Activated T-cell treated with anti-CD3 and anti-CD28 coated beads, Interleukin-2, amount 50 U/mL, for 1 hour (primary cell): ENCODE measurements around the gene HPN.
"Not testable (repeated sequence)": the region's sequence is repeated elsewhere in the genome, so short reads cannot be mapped to it uniquely, and the experiment has no call there.

Source experiments
- DNase-seq: peaks from one replicate; pipeline ENCODE4 v3.0.0-alpha.2; 2020

HPN gene

DNA sequence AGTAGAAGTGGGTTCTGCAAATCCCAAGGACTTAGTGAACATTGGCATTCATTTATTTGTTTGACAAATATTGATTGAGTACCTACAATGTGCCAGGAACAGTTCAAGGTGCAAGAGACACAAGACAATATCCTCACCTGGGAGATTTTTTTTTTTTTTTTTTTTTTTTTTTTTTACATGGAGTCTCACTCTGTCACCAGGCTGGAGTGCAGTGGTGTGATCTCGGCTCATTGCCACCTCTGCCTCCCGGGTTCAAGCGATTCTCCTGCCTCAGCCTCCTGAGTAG lies 13.0 kb upstream of the HPN start:
- not testable (repeated sequence) for DNase-seq

DNA sequence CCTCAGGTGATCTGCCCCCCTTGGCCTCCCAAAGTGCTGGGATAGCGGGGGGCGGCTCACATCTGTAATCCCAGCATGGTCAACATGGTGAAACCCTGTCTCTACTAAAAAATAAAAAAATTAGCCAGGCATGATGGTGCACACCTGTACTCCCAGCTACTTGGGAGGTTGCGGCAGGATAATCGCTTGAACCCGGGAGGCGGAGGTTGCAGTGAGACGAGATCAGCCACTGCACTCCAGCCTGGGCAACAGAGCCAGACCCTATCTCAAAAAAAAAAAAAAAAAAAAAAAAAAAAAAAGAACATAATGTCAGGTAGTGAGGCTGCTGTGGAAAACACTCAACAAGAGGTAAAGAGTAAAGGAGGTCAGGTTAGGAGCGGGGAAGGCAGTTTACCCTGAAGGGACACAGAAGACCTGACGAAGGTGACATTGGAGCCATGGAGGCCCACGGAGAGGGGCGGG lies 12.2 kb upstream of the HPN start:
- DNase-seq = not testable (repeated sequence)

DNA sequence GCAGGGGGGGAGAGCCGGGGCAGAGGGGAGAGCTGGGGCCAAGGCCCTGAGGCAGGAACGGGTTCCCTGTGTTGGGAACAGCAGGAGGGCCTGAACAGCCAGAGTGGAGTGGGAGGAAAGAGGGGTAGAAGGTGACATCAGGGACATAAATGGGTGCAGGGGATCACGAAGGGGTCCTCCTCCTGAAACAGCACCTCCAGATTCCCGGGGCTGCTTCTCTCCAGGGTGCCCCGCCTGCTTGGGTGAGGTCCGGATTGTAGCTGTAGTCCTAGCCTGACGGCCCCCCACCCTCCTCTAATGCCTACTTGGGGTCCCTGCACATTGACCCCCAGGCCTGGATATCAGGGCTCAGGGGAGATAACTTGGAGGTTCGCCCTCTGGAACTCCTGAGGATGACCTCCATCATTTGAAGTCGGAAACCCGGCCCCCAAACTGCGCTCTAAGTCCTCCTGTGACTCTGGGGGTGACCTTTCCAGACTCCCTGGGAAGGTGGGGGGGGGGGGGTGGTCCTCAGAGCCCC lies 11.7 kb upstream of the HPN start:
- DNase-seq = no peak

DNA sequence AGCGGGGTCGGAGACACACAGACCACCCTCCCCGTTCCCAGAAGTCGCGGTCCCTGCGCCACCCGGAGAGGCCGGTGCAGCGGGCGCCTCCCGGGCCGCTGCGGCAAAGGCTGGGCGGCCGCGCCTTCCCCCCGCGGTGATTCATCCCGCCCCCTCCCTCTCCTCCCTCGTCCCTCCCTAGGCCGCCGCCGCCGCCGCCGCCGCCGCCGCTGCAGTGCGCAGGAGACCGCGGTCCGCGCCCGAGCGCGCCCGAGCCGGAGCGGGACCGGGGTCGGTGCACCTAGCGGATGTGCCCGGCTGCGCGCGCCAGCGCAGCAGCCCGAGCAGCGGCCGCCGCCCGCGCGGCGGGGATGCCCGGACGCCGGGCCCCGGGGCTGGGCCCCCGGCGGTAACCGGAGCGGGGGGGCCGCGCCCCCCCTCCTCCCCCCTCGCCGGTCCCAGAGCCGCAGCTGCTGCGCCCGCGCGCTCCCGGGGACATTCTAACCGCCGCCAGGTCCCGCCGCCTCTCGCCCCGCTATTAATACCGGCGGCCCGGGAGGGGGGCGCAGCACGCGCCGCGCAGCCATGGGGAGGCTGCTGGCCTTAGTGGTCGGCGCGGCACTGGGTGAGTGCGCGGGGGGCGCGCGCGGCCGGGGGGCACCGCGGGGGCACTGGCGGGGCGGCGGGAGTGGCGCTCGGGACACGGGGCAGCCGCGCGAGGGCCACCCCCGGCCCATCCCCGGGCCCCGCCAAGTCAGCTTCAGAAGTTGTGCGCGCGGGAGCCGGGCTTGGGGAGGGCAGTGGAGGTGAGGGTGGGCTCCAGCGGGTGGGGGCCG lies 11.1 kb upstream of the HPN start, which contains the start of gene SCN1B:
SCN1B (plus strand) TSS at position 214 of the 815 bp plus-strand sequence; CDS start at position 565, 351 bp downstream.
- DNase-seq = peak; percentile 72

DNA sequence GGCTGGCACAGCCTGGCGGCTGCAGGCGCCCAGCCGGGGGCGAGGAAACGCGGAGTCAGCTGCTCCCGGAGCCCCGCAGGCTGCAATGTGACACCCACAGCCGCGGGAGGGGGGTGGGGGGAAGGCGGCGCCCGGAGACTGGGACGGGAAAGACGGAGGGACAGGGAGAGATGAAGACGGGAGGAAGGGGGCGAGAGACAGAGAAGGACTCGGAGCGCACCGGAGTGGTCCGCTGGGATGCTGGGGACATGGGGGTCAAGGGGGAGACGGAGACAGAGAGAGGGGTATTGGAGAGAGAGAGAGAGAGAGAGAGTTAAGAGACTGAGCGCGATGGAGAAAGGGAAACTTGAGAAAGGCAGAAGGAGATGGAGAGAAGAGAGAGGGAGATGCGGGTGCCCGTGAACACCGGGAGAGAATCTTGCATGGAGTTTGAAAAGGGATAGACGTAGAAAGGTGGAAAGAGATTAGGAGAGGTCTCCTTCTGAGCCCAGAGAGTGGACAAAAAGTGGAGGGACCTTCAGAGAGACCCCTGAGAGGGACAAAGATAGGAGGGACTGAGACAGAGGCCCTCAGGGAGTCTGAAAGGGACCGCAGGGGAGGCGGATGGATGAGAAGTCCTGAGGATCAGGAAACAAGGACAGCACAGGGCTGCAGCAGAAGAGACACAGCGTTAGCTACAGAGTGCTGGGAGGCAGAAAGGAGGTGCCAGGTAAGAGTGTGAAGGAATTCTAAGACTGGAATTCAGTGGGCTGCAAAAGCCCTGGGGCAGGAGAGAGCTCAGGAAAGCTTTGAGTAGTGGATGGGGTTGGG lies 10.2 kb upstream of the HPN start:
- DNase-seq = no peak

DNA sequence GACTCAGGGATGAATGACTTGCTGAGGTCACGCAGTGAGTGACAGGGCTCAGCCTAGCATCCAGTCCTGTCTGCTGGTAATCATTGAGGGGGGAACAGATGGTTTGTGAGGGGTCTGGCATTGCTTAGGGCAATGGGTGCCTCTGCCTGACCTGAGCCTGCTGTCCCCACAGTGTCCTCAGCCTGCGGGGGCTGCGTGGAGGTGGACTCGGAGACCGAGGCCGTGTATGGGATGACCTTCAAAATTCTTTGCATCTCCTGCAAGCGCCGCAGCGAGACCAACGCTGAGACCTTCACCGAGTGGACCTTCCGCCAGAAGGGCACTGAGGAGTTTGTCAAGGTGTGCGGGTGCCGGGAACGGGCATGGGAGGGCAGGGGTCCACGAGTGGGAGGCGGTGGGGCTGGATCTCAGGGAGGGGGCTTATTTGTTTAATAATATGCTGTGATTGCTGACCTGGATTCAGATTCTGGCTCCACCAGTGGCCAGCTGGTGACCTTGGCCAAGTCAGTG lies 9.1 kb upstream of the HPN start:
- DNase-seq = no peak

DNA sequence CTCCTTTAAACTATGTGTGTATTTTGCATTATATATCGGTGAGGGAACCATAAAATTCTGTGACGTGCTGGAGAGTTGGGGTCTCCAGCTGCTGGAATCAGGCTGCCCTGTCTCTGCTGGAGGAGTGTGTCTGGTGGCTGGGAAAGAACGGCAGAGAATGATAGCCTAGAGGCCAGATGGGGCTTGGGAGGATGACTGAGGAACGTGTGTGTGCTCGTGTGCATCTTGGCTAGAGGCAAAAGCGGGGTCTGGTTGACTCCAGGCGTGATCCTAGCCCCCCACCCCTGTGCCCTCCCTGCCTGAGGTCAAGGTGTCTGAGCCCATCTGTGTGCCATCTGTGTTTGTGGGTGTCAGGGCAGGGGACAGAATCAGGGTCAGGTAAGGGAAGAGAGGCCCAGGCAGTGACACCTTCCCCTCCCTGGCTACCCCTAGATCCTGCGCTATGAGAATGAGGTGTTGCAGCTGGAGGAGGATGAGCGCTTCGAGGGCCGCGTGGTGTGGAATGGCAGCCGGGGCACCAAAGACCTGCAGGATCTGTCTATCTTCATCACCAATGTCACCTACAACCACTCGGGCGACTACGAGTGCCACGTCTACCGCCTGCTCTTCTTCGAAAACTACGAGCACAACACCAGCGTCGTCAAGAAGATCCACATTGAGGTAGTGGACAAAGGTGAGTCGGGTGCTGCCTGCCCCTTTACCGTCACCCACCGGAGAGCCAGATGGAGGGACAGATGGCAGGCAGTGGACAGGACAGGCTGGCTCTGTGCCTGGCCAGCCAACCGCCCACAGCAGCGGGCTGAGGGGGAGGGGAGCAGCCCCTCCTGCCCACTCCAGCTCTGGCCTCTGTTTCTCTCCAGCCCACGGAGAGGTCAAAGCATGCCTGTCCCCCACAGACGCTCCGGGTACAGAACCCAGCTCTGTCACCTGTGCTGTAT lies 8.2 kb upstream of the HPN start:
- DNase-seq = no peak

DNA sequence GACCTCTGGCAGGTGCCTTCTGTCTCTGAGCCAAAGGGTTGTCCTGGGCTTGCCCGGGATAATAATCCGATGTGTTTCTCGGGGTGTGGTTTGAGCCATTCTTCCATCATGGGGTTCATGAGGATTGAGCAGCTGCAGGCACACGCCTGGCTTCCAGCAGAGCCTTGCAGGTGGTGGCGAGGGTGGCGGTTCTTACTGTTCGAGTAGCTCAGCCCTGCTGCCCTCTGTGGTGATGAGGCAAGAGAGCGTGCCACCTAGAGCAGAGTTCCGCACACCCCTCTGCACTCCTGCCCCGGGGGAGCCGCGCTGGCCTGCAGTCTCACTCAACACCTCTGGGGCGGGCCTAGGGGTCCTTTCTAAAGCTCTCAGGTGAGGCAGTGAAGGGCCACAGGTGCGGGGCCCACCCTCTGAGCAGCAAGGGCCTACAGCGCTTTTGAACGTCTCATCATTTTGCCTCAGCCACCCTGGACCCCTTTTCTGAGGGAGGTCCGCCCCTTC lies 7.5 kb upstream of the HPN start:
- no peak for DNase-seq

DNA sequence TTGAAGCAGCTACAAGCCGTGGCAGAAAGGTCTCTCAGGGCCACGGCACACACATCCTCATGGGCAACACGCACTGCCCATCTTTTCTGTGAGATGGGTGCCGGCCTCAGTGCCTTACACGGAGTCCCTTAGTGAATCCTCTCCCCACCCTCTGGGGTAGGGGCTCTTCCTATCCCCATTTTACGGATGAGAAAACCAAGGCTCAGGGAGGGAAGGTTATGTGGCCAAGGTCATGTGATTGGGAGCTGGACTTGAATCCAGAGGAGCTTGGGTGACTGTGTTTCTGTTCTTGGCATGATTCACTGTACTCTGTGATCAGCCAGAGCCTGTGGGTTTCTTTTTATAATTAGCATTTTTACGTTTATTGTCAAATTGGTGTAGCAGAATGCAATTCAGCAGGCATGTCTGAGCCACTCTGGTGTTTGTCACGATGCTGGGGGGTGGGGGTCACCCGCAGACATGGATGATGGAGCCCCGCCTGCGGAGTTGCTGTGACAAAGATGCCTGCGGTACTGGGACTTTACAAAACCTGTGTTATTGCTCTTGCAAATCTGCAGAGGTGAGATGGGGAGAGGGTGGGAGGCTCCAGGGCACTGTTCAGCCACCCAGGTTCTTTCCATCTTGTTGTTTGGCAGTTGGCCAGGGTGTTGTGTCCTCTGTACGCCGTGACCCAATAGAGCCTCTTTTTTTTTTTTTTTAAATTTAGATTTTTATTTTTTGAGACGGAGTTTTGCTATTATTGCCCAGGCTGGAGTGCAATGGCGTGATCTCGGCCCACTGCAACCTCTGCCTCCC lies 6.7 kb upstream of the HPN start:
- DNase-seq = no peak

DNA sequence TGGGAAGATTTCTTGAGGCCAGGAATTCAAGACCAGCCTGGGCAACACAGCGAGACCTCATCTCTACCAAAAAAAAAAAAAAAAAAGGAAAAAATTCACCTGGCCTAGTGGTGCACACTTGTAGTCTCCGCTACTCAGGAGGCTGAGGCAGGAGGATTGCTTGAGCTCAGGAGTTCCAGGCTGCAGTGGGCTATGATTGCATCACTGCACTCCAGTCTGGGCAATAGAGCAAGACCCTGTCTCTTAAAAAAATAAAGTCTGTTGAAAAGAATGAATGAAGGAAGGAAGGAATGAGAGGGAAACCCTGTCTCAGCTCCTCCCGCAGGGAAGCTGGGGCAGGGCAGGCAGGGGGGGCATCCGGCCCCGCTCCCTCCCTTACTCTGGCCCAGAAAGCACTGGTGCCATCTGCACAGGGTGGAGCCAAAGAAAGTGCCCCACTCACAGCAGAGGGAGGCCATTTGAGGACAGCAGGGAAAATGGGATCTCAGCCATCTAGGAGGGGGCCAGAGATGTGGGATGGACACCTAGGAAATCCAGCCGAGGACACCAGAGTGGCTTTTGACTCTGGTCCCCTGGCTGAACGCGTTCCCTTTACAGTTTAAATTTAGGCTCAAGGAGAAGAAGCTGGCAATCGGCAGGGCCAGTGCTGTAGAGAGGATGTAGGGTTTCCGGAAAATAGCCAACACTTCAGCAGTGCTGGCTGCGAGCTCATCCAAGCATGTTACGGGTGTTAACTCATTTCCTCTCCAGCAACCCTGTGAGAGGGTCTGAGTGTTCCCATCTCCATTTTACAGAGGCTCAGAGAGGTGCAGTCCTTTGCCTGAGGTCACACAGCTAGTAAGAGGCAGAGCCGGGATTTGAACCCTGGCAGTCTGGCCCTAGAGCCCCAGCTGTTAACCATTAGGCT lies 3.6 kb upstream of the HPN start:
- DNase-seq = no peak

DNA sequence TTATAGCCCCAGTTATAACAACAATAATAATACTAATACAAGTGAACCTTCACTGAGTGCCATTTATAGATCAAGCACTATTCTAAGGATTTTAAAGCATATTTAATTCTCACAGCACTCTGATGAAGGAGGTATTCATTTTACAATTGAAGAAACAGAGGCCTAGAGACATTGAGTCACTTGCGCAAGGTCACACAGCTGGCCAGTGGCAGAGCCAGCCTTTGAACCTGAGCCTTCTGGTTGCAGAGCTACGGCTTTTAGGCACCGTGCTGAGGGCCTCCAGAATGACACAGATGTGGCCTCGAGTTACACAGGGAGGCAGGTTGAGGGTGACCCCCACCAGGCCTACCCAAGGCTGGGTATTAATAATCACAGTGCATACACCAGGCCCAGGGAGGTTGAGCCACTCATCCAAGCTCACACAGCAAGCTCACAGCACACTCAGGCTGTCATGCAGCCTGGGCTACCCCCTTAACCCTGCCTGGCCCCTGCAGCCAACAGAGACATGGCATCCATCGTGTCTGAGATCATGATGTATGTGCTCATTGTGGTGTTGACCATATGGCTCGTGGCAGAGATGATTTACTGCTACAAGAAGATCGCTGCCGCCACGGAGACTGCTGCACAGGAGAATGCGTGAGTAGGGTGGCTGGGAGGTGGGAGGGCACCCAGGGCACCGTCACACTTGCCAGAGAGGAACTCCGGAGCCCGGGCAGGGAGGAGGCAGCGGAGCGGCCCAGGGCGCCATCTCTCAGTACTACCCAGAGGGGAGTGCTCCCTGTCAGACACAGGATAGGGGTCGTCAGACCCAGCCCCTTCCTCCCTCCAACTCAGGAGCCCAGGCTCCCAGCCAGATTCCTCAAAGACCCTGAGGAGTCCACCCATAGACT lies 2.7 kb upstream of the HPN start:
- no peak for DNase-seq

DNA sequence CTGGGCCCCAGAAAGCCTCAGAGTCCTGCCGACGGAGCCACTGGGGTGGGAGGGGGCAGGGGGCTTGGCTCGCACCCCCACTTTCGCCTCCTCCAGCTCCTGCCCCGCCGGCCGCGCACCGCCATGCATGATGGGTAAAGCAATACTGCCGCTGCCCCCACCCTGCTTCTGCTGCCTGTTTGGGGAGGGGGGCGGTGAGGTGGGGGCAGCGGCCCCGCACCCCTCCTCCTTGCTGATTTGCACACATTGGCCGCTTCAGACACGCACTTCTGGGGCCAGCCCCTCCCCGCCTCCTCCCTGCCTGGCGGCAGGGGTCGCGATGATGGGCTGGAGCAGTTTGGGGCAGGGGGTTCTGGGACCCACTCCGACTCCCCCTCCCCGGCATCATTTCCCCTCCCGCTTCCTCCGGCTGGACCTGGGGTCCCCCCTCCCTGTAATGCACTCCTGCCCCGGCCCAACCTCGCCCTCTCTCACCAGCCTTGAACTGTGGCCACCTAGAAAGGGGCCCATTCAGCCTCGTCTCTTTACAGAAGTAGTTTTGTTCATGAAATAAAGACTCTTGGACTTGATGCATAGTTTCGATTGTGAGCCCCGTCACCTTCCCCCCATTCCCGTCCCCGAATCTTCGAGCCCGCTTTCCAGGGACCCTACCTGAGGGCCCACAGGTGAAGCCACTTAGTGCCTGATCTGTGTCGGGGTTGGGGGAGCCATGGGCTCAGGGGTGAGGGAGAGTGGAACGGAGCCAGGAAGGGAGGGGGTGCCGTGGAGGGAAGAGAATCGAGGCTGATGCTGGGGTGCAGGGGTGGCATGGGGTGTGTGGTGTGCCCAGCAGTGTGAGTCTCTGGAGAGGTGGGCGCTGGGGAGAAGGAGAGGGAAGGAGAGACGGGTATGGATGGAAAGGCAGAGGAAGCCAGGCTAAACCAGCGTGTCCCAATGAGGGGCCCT lies 1.4 kb upstream of the HPN start:
- no peak for DNase-seq

DNA sequence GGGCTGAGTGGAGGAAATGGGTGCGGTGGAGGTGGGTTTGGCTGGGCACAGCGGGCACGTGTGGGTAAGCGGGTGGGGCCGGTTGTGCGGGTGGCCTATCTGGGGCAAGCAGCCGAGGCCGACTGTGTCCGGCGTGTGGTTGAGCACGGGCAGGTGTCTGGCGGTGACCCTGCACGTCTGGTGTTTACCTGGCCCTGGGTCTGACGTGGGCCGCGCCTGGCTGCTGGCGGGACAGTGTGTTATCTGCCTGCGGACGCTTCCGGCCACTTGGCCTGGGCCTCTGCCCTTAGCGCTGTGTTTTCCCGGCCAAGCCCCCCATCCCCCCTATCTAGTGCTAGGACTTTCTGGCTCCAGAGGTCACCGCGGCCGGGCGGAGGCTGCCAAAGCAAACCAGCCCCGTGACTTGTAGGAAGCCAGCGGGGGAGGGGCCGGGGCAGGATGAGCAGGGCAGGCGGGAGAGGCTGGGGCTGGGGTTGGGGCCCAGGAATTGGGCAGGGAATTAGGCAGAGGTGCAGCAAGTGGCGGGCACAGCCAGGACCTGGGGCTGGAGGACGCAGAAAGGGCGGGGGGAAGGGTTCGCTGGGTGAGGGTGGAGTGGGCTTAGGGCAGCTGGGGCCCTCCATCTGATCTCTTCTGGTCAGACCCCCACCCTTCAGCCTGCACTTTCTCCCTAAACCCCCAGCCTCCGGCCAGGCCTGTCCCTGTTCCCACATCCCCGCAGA lies 534 bp upstream of the HPN start:
- DNase-seq = no peak

DNA sequence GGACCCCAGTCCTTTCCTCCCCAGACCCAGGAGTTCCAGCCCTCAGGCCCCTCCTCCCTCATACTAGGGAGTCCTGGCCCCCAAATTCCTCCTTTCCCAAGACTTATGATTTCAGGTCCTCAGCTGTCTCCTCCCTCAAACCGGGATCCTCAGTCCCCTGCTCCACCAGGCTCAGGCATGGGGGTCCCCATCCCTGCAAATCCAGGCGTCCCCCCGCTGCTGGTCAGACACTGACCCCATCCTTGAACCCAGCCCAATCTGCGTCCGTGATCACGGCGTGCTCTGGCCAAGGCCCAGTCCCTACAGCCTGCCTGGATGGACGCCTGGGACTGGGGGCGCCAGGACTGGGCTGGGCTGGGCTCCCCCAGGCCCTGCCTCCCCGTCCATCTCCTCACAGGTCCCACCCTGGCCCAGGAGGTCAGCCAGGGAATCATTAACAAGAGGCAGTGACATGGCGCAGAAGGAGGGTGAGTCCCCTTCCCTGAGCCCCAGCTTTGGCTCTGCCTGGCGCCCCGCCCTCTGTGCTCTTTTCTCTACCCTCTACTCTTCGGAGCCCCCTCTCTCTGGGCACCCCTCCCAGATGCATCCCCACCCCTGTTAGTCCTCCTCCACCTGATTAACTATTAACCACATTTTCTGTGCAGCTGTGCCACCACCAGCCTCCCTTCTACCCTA lies 672 bp downstream of the HPN start:
- no peak for DNase-seq

DNA sequence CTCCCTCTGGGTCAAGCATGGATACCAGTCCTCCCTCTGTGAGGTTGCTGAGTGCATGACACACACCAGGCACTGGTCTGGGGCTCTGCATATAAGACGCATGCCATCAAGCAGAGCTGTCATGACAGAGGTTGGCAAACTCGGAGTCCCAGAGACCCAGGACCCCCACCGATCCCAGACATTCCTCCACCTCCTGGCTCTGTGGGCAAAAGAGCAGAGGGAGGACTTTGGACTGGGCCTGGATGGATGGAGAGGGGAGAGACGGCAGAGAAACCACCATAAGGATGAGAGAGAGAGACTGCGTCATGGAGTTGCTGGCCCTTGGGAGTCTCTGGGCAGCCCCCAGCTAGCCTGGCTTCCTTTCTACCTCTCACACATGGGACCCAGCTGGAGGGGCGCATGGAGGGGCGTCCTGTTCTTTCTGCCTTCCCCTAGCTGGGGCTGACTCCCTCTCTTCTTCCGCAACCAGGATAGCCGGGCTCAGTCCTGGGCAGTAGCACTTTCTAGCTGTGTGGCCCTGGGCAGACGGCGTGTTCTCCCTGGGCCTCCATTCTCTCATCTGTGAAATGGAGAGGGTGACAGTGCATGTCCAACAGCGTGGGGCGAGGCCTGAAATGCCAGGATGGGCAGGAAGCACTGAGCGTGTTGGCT lies 1.6 kb downstream of the HPN start:
- DNase-seq = no peak

DNA sequence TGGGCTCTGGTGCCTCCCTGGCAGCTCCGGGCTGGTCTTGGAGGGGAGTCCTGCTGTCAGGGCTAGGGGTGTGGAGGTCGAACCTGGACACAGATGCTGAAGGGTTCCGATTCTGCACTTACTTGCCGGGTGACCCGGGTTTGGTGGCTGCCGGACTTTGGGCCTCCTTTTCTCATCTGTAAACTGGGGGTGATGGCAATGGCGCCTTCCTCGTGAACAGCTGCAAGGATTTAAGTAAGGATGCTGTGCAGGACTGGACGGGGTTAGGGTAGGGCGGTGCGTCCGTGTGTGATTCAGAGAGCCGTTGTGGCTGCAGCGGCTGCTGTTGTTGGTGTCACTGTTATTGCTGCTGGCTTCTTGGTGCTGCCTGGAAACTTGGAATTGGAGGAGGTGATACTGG lies 2.4 kb downstream of the HPN start:
- no peak for DNase-seq
